WERI-Rb-1 (cell line): ENCODE results near the gene RGL1.

Experiments used
- DNase-seq: peaks from one replicate; pipeline ENCODE4 v3.0.0-alpha.2; 2020
- H3K27ac ChIP-seq: fragments of 250-450 bp; sonication (Bioruptor Pico); 2 replicates; pipeline ENCODE4 v1.5.1; 2020; ENCODE audit warnings: mild to moderate bottlenecking, moderate library complexity
- H3K27me3 ChIP-seq: fragments of 250-450 bp; sonication (Bioruptor Pico); 2 replicates; pipeline ENCODE4 v1.5.1; 2021; ENCODE audit warnings: mild to moderate bottlenecking, low read depth, moderate library complexity; ENCODE audit not compliant: insufficient read depth, severe bottlenecking
- H3K36me3 ChIP-seq: fragments of 250-450 bp; sonication (Bioruptor Pico); 2 replicates; pipeline ENCODE4 v1.5.1; 2020; ENCODE audit warnings: mild to moderate bottlenecking, moderate library complexity
- H3K4me3 ChIP-seq: 2 replicates; pipeline ENCODE4 v1.5.1; 2011; ENCODE audit warnings: low read depth, mild to moderate bottlenecking, control low read depth, low read length
- H3K9me3 ChIP-seq: fragments of 250-450 bp; sonication (Bioruptor Pico); 2 replicates; pipeline ENCODE4 v1.5.1; 2021; ENCODE audit warnings: mild to moderate bottlenecking, moderate library complexity; ENCODE audit not compliant: severe bottlenecking
- TF ChIP-seq, protein P1 (sequence below): IDR thresholded peaks from 2 replicates; pipeline ENCODE4 v1.5.1; 2011; ENCODE audit warnings: low read depth, mild to moderate bottlenecking, control low read depth, inconsistent platforms, low read length

The RGL1 gene

GRCh38 chr1:183864611-183865010, 59.7 kb downstream of the RGL1 start:
- DNase-seq = peak; percentile 70
- Histone ChIP-seq H3K27me3 (no peaks in the 10 kb centered on the region), H3K9me3 (no peaks in the 10 kb centered on the region), H3K27ac (peak overlapping the region; percentile 16; the same call in 1 of the 2 replicates), H3K36me3 (no peaks in the 10 kb centered on the region), H3K4me3 (no peak overlapping the region)
- TF ChIP-seq, protein P1, sequence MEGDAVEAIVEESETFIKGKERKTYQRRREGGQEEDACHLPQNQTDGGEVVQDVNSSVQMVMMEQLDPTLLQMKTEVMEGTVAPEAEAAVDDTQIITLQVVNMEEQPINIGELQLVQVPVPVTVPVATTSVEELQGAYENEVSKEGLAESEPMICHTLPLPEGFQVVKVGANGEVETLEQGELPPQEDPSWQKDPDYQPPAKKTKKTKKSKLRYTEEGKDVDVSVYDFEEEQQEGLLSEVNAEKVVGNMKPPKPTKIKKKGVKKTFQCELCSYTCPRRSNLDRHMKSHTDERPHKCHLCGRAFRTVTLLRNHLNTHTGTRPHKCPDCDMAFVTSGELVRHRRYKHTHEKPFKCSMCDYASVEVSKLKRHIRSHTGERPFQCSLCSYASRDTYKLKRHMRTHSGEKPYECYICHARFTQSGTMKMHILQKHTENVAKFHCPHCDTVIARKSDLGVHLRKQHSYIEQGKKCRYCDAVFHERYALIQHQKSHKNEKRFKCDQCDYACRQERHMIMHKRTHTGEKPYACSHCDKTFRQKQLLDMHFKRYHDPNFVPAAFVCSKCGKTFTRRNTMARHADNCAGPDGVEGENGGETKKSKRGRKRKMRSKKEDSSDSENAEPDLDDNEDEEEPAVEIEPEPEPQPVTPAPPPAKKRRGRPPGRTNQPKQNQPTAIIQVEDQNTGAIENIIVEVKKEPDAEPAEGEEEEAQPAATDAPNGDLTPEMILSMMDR = no peak

- no peaks in the 10 kb centered on the region for H3K9me3 ChIP-seq
- no peak for DNase-seq
- TF ChIP-seq, protein P1 = no peak
- H3K27me3 ChIP-seq = no peaks in the 10 kb centered on the region
- H3K4me3 ChIP-seq = no peak overlapping the region
- no peak overlapping the region for H3K27ac ChIP-seq
- H3K36me3 ChIP-seq = no peaks in the 10 kb centered on the region
Observed at GRCh38 chr1:183869230-183869629, 64.3 kb downstream of the RGL1 start.

- DNase-seq = no peak
- Histone ChIP-seq H3K27me3 (no peaks in the 10 kb centered on the region), H3K36me3 (no peaks in the 10 kb centered on the region), H3K4me3 (no peak overlapping the region), H3K9me3 (no peaks in the 10 kb centered on the region), H3K27ac (no peak overlapping the region)
- TF ChIP-seq, protein P1 = no peak
Observed at GRCh38 chr1:183869664-183870063, 64.7 kb downstream of the RGL1 start.

DNA sequence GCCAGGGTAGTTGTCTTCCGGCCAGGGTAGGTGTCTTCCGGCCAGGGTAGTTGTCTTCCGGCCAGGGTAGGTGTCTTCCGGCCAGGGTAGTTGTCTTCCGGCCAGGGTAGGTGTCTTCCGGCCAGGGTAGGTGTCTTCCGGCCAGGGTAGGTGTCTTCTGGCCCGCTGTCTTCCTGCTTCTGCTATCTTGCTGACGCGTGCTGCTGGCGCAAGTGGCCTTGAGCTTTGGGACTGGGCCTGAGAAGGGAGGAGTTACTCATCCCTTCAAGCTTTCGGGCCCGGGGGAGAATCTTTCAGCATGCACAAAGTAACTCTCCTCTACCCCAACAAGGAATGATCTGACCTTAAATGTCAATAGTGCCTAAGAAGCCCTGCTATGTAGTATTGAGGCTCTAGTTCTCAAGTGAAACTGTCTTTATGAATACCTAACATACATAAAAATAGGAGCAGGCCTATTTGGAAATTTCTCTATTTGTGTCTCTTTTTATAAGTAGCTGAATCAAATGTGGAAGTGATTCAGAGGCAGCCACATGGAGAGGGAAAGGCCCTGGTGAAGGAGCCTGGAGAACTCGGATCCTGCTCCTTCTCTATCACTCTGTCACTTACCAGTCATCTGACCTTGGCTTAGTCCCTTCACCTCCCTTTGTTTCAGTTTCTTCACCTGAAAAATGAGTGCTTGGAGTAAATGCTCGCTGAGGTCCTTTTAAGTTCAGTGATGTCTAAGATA, 65.6 kb downstream of the RGL1 start:
- Histone ChIP-seq H3K27ac (no peak overlapping the region), H3K27me3 (no peaks in the 10 kb centered on the region), H3K9me3 (no peaks in the 10 kb centered on the region), H3K36me3 (no peaks in the 10 kb centered on the region), H3K4me3 (no peak overlapping the region)
- no peak for DNase-seq
- TF ChIP-seq, protein P1 = no peak

- TF ChIP-seq, protein P1 = no peak
- Histone ChIP-seq H3K4me3 (no peak overlapping the region), H3K27ac (no peak overlapping the region), H3K9me3 (no peaks in the 10 kb centered on the region), H3K36me3 (no peaks in the 10 kb centered on the region), H3K27me3 (no peaks in the 10 kb centered on the region)
- DNase-seq = no peak
Observed at GRCh38 chr1:183871142-183871541, 66.2 kb downstream of the RGL1 start.

DNA sequence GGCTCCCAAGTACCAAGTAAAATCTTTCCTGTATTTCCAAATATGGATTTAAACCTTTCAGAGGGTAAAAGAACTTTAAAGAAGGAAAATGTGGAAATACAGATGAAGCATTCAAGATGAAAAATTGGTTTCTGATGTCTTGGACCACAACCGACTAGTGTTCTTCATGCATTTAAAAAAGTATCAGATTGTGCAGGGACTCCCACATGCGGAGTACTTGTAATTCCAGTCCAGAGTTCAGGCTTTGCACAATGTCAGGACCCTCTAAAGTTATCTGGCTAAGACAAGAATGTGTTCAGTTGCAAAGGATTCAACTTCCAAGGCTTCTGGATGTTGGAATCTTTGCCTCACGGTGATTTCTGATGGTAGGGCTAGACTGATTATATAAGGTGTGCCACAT, 66.7 kb downstream of the RGL1 start:
- no peak for DNase-seq
- Histone ChIP-seq H3K36me3 (no peaks in the 10 kb centered on the region), H3K27me3 (no peaks in the 10 kb centered on the region), H3K4me3 (no peak overlapping the region), H3K9me3 (no peaks in the 10 kb centered on the region), H3K27ac (no peak overlapping the region)
- TF ChIP-seq, protein P1 = no peak
